B cell (primary cell): ENCODE results near the gene RNU5B-1.

Source experiments
- EZH2 ChIP-seq: IDR thresholded peaks from 2 replicates; pipeline ENCODE4 v1.6.1; 2012; ENCODE audit warnings: borderline replicate concordance, low read depth, mild to moderate bottlenecking, moderate library complexity, low read length; ENCODE audit not compliant: insufficient read depth, poor library complexity, severe bottlenecking
- TF ChIP-seq, protein P1 (sequence below): fragments of 200-600 bp; IDR thresholded peaks from one replicate; pipeline ENCODE4 v1.8.0; 2022; ENCODE audit warnings: antibody characterized with exemption, mild to moderate bottlenecking

- TF ChIP-seq, protein P1, sequence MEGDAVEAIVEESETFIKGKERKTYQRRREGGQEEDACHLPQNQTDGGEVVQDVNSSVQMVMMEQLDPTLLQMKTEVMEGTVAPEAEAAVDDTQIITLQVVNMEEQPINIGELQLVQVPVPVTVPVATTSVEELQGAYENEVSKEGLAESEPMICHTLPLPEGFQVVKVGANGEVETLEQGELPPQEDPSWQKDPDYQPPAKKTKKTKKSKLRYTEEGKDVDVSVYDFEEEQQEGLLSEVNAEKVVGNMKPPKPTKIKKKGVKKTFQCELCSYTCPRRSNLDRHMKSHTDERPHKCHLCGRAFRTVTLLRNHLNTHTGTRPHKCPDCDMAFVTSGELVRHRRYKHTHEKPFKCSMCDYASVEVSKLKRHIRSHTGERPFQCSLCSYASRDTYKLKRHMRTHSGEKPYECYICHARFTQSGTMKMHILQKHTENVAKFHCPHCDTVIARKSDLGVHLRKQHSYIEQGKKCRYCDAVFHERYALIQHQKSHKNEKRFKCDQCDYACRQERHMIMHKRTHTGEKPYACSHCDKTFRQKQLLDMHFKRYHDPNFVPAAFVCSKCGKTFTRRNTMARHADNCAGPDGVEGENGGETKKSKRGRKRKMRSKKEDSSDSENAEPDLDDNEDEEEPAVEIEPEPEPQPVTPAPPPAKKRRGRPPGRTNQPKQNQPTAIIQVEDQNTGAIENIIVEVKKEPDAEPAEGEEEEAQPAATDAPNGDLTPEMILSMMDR = no peak
- TF ChIP-seq EZH2 = no peak
Observed at GRCh38 chr15:65339920-65340319, 35.4 kb downstream of the RNU5B-1 start.
